ENCODE results near the gene TMX1.

The TMX1 gene

GRCh38 chr14:51294951-51295525 is 55.0 kb downstream of the TMX1 start:
- no peak for DNase-seq

GRCh38 chr14:51295646-51296263 is 55.7 kb downstream of the TMX1 start:
- no peak for DNase-seq

GRCh38 chr14:51297066-51297465 is 57.0 kb downstream of the TMX1 start:
- no peak for DNase-seq

GRCh38 chr14:51298895-51299294 is 58.8 kb downstream of the TMX1 start:
- peak; percentile 31 for DNase-seq

- DNase-seq, result no peak
Observed at GRCh38 chr14:51302295-51303030, 62.4 kb downstream of the TMX1 start.

- peak; percentile 57 for DNase-seq
Observed at GRCh38 chr14:51304438-51304837, 64.4 kb downstream of the TMX1 start.

GRCh38 chr14:51304941-51305340 is 64.9 kb downstream of the TMX1 start:
- DNase-seq, result peak; percentile 15

GRCh38 chr14:51305751-51306150 is 65.7 kb downstream of the TMX1 start:
- no peak for DNase-seq
